Calu3 (cell line): Measurements from ENCODE around the gene TMC5. TPM values are rescaled to one million over a fixed set of nuclear protein-coding genes. Genes with fewer than 3 reads are reported as not detected.

Experiments used
- BruUV-seq: library from RNA; stranded (reverse); fragments of 400-500 nt; replicated peaks from 2 replicates; lab custom pipeline; 2021; lab: Mats Ljungman, UMichigan
- CTCF ChIA-PET: fragments of 300-600 bp; sonication (Branson Sonifier 250); formaldehyde crosslinking; loops from one replicate; lab custom pipeline; 2022; ENCODE audit warnings: antibody characterized with exemption; lab: Charles Lee
- DNase-seq: peaks from one replicate; pipeline ENCODE4 v3.0.0; 2022
- H3K27ac Mint-ChIP-seq: one replicate; pipeline ENCODE4 v1.8.0; 2022; ENCODE audit warnings: mixed read lengths; ENCODE audit not compliant: unreplicated experiment
- H3K27me3 Mint-ChIP-seq: one replicate; pipeline ENCODE4 v1.8.0; 2022; ENCODE audit warnings: mixed read lengths; ENCODE audit not compliant: unreplicated experiment
- H3K36me3 Mint-ChIP-seq: one replicate; pipeline ENCODE4 v1.8.0; 2022; ENCODE audit warnings: mild to moderate bottlenecking, moderate library complexity, mixed read lengths; ENCODE audit not compliant: insufficient read depth, unreplicated experiment
- H3K4me1 Mint-ChIP-seq: one replicate; pipeline ENCODE4 v1.8.0; 2022; ENCODE audit warnings: mild to moderate bottlenecking, low read depth, mixed read lengths; ENCODE audit not compliant: unreplicated experiment
- H3K4me3 Mint-ChIP-seq: one replicate; pipeline ENCODE4 v1.8.0; 2022; ENCODE audit warnings: mild to moderate bottlenecking, low read depth, moderate library complexity, mixed read lengths; ENCODE audit not compliant: unreplicated experiment
- H3K9me3 Mint-ChIP-seq: one replicate; pipeline ENCODE4 v1.8.0; 2022; ENCODE audit warnings: low read depth, mixed read lengths; ENCODE audit not compliant: unreplicated experiment
- intact Hi-C: fragments of 100-400 bp; cut with micrococcal nuclease; formaldehyde crosslinking; loops from one replicate; pipeline ENCODE4 v1.10.0; 2022; ENCODE audit not compliant: unreplicated experiment
- total RNA-seq: library from RNA; stranded (reverse); gene quantifications from 2 replicates; pipeline ENCODE4 v1.2.3, GENCODE V29; 2022
- TF ChIP-seq, protein P1 (sequence below): fragments of 200-600 bp; IDR thresholded peaks from one replicate; pipeline ENCODE4 v1.8.0; 2022; ENCODE audit warnings: antibody characterized with exemption; ENCODE audit not compliant: unreplicated experiment

Gene TMC5
- total RNA-seq, 1 experiment from 2014 or later = 117 TPM

DNA sequence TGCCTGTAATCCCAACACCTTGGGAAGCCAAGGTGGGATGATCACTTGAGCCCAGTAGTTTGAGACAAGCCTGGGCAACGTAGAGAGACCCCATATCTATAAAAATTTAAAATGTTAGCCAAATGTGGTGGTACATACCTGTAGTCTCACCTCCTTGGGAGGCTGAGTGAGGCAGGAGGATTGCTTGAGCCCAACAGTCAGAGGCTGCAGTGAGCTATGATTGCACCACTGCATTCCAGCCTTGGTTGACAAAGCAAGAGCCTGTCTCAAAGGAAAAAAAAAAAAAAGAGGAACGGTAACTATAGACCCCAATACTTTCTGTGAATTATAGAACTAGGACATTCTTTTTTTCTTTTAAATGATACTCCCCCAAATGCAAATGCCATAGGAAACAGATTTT is 1.8 kb upstream of the TMC5 start:
- Mint-ChIP-seq H3K27ac (peak overlapping the region; percentile 50), H3K4me1 (peaks cover 64% of the 10 kb centered on the region), H3K9me3 (no peaks in the 10 kb centered on the region), H3K4me3 (no peak overlapping the region), H3K36me3 (peaks cover 53% of the 10 kb centered on the region), H3K27me3 (no peaks in the 10 kb centered on the region)
- TF ChIP-seq, protein P1, sequence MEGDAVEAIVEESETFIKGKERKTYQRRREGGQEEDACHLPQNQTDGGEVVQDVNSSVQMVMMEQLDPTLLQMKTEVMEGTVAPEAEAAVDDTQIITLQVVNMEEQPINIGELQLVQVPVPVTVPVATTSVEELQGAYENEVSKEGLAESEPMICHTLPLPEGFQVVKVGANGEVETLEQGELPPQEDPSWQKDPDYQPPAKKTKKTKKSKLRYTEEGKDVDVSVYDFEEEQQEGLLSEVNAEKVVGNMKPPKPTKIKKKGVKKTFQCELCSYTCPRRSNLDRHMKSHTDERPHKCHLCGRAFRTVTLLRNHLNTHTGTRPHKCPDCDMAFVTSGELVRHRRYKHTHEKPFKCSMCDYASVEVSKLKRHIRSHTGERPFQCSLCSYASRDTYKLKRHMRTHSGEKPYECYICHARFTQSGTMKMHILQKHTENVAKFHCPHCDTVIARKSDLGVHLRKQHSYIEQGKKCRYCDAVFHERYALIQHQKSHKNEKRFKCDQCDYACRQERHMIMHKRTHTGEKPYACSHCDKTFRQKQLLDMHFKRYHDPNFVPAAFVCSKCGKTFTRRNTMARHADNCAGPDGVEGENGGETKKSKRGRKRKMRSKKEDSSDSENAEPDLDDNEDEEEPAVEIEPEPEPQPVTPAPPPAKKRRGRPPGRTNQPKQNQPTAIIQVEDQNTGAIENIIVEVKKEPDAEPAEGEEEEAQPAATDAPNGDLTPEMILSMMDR = no peak
- intact Hi-C loops = no loop called here
- BruUV-seq = no TSS peak
- CTCF ChIA-PET = interaction anchor here (0.7 to 1.3 kb wide), 5 partner anchors 13 to 473 kb away, joined by 3 to 7 read pairs (median 4); no protein-coding TSS in a partner anchor
- DNase-seq = no peak

DNA sequence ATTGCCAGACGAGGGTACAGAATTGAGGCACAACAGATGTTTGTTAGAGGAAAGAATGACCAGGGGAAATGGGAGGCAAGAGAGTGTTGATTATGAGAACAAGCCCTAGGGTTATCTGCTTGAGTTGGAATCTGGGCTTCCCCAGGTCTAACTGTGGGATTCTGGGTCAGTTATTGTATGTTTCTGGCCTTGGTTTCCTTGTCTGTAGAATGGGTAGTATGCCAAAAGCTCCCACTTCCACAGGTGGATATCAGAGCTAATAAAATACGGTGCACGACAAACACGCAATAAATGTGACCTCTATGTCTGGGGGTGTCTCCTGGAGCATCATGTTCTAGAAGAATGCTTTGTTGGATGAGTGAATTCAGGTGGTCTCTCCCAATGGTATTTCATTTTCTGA is 517 bp downstream of the TMC5 start:
- BruUV-seq = TSS peak; percentile 71
- intact Hi-C loops = loop anchor here (2.0 kb wide), 2 partner anchors 21 to 35 kb away; no protein-coding TSS in a partner anchor
- CTCF ChIA-PET = interaction anchor here (0.6 to 4.1 kb wide), 6 partner anchors 14 to 299 kb away, joined by 3 to 44 read pairs (median 9); no protein-coding TSS in a partner anchor

DNA sequence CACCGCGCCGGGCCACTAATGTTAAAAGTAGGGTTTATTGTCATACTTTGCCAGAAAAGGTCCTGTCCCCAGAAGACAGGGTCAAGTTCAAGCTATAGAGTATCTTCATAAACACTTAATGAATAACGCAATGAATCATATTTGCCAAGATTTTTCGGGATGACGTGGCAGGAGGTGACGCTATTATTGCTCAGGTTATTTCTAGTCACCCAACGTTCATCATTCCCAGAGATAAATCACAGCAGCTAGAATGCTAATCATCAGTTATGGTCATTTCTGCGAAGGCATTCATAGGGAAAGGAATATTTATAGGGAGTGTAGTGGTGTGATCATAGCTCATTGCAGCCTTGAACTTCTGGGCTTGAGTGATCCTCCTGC is 2.0 kb downstream of the TMC5 start:
- H3K4me1 Mint-ChIP-seq = peaks cover 77% of the 10 kb centered on the region

More for the DNA sequence above, 517 bp downstream of the TMC5 start:
- Mint-ChIP-seq H3K27me3 (no peaks in the 10 kb centered on the region), H3K4me3 (peak overlapping the region; percentile 83), H3K9me3 (peaks cover 7% of the 10 kb centered on the region), H3K27ac (peak overlapping the region; percentile 96), H3K36me3 (peaks cover 64% of the 10 kb centered on the region), H3K4me1 (peaks cover 82% of the 10 kb centered on the region)
- no peak for DNase-seq
- TF ChIP-seq, protein P1 = no peak

DNA sequence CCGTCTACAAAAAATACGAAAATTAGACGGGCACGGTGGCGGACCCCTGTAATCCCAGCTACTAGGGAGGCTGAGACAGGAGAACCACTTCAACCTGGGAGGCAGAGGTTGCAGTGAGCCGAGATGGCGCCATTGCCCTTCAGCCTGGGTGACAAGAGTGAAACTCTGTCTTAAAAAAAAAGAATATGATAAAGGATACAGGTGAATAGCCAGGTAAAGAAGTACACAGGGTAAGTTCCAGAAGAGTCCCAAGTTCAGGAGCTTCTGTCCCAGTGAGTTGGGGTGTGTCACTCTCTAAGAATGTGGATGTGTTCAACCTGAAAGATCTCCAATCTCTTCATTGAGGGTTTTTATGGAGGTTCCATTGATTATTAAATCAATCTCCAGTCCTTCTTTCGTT is 6.8 kb downstream of the TMC5 start:
- H3K4me3 Mint-ChIP-seq = no peak overlapping the region
- H3K27ac Mint-ChIP-seq = no peak overlapping the region
- intact Hi-C loops = no loop called here
- TF ChIP-seq, protein P1 = no peak
- no peak for DNase-seq
- no TSS peak for BruUV-seq
- peaks cover 72% of the 10 kb centered on the region for H3K4me1 Mint-ChIP-seq
- peaks cover 92% of the 10 kb centered on the region for H3K36me3 Mint-ChIP-seq
- H3K27me3 Mint-ChIP-seq = no peaks in the 10 kb centered on the region
- CTCF ChIA-PET = no interaction called here
- H3K9me3 Mint-ChIP-seq = peaks cover 7% of the 10 kb centered on the region

More for the DNA sequence above, 2.0 kb downstream of the TMC5 start:
- no TSS peak for BruUV-seq
- Mint-ChIP-seq H3K27me3 (no peaks in the 10 kb centered on the region), H3K27ac (peak overlapping the region; percentile 96), H3K4me3 (peak overlapping the region; percentile 83), H3K9me3 (peaks cover 7% of the 10 kb centered on the region), H3K36me3 (peaks cover 74% of the 10 kb centered on the region)
- CTCF ChIA-PET = interaction anchor here (0.6 to 4.1 kb wide), 9 partner anchors 9 to 180 kb away, joined by 3 to 44 read pairs (median 5); no protein-coding TSS in a partner anchor
- peak; percentile 76 for DNase-seq
- intact Hi-C loops = loop anchor here (1.0 to 2.0 kb wide), 3 partner anchors 13 to 37 kb away; no protein-coding TSS in a partner anchor
- TF ChIP-seq, protein P1 = no peak
